ENCODE results near the gene CASP8AP2. TPM values are rescaled to one million over a fixed set of nuclear protein-coding genes. Genes with fewer than 3 reads are reported as not detected.

Gene CASP8AP2
- total RNA-seq: 10.9 and 12.6 TPM in 2 replicates

GRCh38 chr6:89829472-89830169 lies at the start of gene CASP8AP2:
Gene CASP8AP2 (plus strand): TSS chr6:89829880.

GRCh38 chr6:89819336-89820130 lies 10.1 kb upstream of the CASP8AP2 start, which contains the start of gene MDN1:
Gene MDN1 (minus strand): TSS chr6:89819794. CDS start chr6:89819607, 187 bp downstream.

GRCh38 chr6:89894169-89894568 lies 64.5 kb downstream of the CASP8AP2 start, which contains the start of gene GJA10:
Gene GJA10 (plus strand): TSS chr6:89894469. CDS start chr6:89894469, 0 bp downstream.

Other genes starting within 250 kb of the CASP8AP2 start
- 18.8 and 20.1 TPM in 2 replicates for gene LYRM2, start 191.1 kb upstream of the CASP8AP2 start, total RNA-seq
- 27.3 and 33.4 TPM in 2 replicates for gene MDN1, start 10.1 kb upstream of the CASP8AP2 start, total RNA-seq
- not detected in 2 replicates for gene GJA10, start 64.6 kb downstream of the CASP8AP2 start, total RNA-seq

Data from smooth muscle cell of the pulmonary artery (primary cell).